Mammary epithelial cell (primary cell): ENCODE measurements around the gene LDHA.

Experiments
- CTCF ChIP-seq, 2 donors: IDR thresholded peaks in 1 of 2; conservative IDR thresholded peaks in 1 of 2; 2 replicates each; pipeline ENCODE4 v1.5.1; 2011 to 2012; ENCODE audit warnings: inconsistent platforms in 2 of 2, low read length in 2 of 2, mild to moderate bottlenecking in 2 of 2, control low read depth in 1 of 2, low read depth in 1 of 2; ENCODE audit not compliant: insufficient read depth in 1 of 2; ENCODE audit errors: extremely low read depth in 1 of 2
- EZH2 ChIP-seq: IDR thresholded peaks from 2 replicates; pipeline ENCODE4 v1.6.1; 2012; ENCODE audit warnings: low read length, inconsistent platforms, borderline replicate concordance

- TF ChIP-seq CTCF (conservative IDR thresholded peaks at IDR 0.05 in 1 of 2, IDR thresholded peaks at IDR 0.05 in 1 of 2; ENCODE audit: extremely low read depth in 1 of 2, insufficient read depth in 1 of 2, low read depth in 1 of 2, low read length in 2 of 2) (no peak), EZH2 (no peak)
These were observed 58.6 kb downstream of the LDHA start for GRCh38 chr11:18452927-18453326.
